ENCODE data around the gene IMMT. TPM values are rescaled to one million over a fixed set of nuclear protein-coding genes. Genes with fewer than 3 reads are reported as not detected.

IMMT gene
- total and polyA plus RNA-seq, 2 of the 8 experiments (the other 6 are each of a cell fraction or from before 2014, with no cell fraction given): 37.7 to 103 TPM

GRCh38 chr2:86097913-86098312 is 97.3 kb downstream of the IMMT start:
- ChIA-PET CTCF (ENCODE audit: partially characterized antibody) (no interaction called here), POLR2A (ENCODE audit: partially characterized antibody) (interaction anchor here (12.1 kb wide), 1 partner anchor 18 kb away, joined by 119 read pairs; no protein-coding TSS in a partner anchor)
- no peak overlapping the region for H2AK5ac ChIP-seq (ENCODE audit: low read depth, low read length)
- H3K9me3 ChIP-seq (ENCODE audit: insufficient read depth in 2 of 2, low read depth in 1 of 2, low read length in 1 of 2): no peaks in the 10 kb centered on the region
- no peak overlapping the region for H4K91ac ChIP-seq (replicated peaks; ENCODE audit: insufficient read length, low read length)
- H2AFZ ChIP-seq (ENCODE audit: low read length): no peak overlapping the region
- 92% methylated on average over 1 of the region's 1 CpG; no CpG with 5 or more reads in 1 of the 2 experiments for WGBS, 2 experiments (ENCODE audit: extremely low coverage in 1 of 2, insufficient coverage in 1 of 2, insufficient read length in 1 of 2, insufficient replicate concordance in 2 of 2, low coverage in 1 of 2, low lambda C conversion rate in 2 of 2, missing lambda C conversion rate in 1 of 2)
- H3K4ac ChIP-seq (replicated peaks; ENCODE audit: insufficient read length, low read depth, low read length): no peak overlapping the region
- H2BK15ac ChIP-seq (ENCODE audit: low read length): no peak overlapping the region
- FAIRE-seq: no peak
- no peaks in the 10 kb centered on the region; the same call in 1 of the 2 replicates for H3K79me1 ChIP-seq (ENCODE audit: low read depth, low read length)
- H3K36me3 ChIP-seq (ENCODE audit: control insufficient read depth in 2 of 4, insufficient read depth in 4 of 4, low read length in 3 of 4): peaks cover 7 to 48% (median 26%) of the 10 kb centered on the region in 4 experiments; a peak in 7 of 8 replicates
- no peak overlapping the region for H3K18ac ChIP-seq (ENCODE audit: extremely low read depth, low read length)
- H3K4me3 ChIP-seq (ENCODE audit: extremely low read depth in 1 of 4, insufficient read depth in 2 of 4, low read depth in 3 of 4, low read length in 4 of 4): no peak overlapping the region
- H4K5ac ChIP-seq (ENCODE audit: insufficient read length, low read depth, low read length): no peak overlapping the region
- no peak overlapping the region for H2BK20ac ChIP-seq (ENCODE audit: low read length)
- no peak overlapping the region for H2BK5ac ChIP-seq (ENCODE audit: low read depth, low read length)
- DNase-seq (ENCODE audit: low read depth in 1 of 2, low spot score in 2 of 2): no peak
- no peak overlapping the region for H3K56ac ChIP-seq (replicated peaks; ENCODE audit: insufficient read length, low read depth, low read length)
- no peak overlapping the region for H2BK120ac ChIP-seq (replicated peaks; ENCODE audit: low read depth, low read length)
- no peak overlapping the region for H3K4me2 ChIP-seq (ENCODE audit: insufficient read depth in 1 of 2, low read depth in 2 of 2, low read length in 2 of 2)
- H3K4me1 ChIP-seq (replicated peaks in 1 of 4; ENCODE audit: control insufficient read depth in 3 of 4, insufficient read depth in 4 of 4, low read length in 3 of 4): no peaks in the 10 kb centered on the region
- peaks cover 0 to 62% of the 10 kb centered on the region in 2 experiments for H3K79me2 ChIP-seq (ENCODE audit: control insufficient read depth in 1 of 2, insufficient read depth in 2 of 2, low read length in 2 of 2)
- H4K20me1 ChIP-seq (replicated peaks in 1 of 2; ENCODE audit: control insufficient read depth in 1 of 2, insufficient read depth in 2 of 2, low read length in 2 of 2): peaks cover 3 to 8% of the 10 kb centered on the region in 2 experiments
- H3K27me3 ChIP-seq (replicated peaks in 1 of 4; ENCODE audit: control insufficient read depth in 3 of 4, extremely low read depth in 1 of 4, insufficient read depth in 3 of 4, low read length in 3 of 4): no peaks in the 10 kb centered on the region
- H3K23me2 ChIP-seq (ENCODE audit: low read depth, low read length): no peaks in the 10 kb centered on the region
- no peak overlapping the region for H3K23ac ChIP-seq (ENCODE audit: insufficient read length)
- no peak overlapping the region for H3K27ac ChIP-seq (ENCODE audit: low read depth, low read length)
- H2BK12ac ChIP-seq (ENCODE audit: low read depth, low read length): no peak overlapping the region
- H3K14ac ChIP-seq (ENCODE audit: insufficient read length): no peak overlapping the region
- H3K9ac ChIP-seq (replicated peaks in 1 of 4; ENCODE audit: extremely low read depth in 1 of 4, low read depth in 3 of 4, low read length in 3 of 4): no peak overlapping the region
- H4K8ac ChIP-seq (ENCODE audit: extremely low read depth, insufficient read depth, low read length): no peak overlapping the region
- TF ChIP-seq CHD1 (IDR thresholded peaks at IDR 0.05; ENCODE audit: low read depth, low read length): no peak
- TF ChIP-seq FOSL1 (IDR thresholded peaks at IDR 0.05; ENCODE audit: insufficient read depth, low read depth, low read length): no peak
- TF ChIP-seq TBP (IDR thresholded peaks at IDR 0.05; ENCODE audit: low read depth, low read length): no peak

Measured in H1 (cell line).